Activated CD4-positive, alpha-beta T cell treated with anti-CD3 and anti-CD28 coated beads, Interleukin-10, Interleukin-2, amounts not matched to agents 100 ng/mL and 50 ng/mL, durations not matched to agents 16 hours and 8 hours (primary cell): Measurements from ENCODE around the gene FYN.
"Not testable (repeated sequence)": the region's sequence is repeated elsewhere in the genome, so short reads cannot be mapped to it uniquely, and the experiment has no call there.

Experiments
- DNase-seq: peaks from one replicate; pipeline ENCODE4 v3.0.0-alpha.2; 2020

FYN gene

GRCh38 chr6:111873178-111874024 lies at the start of gene FYN:
TSS of gene FYN (minus strand) at chr6:111873452. CDS start at chr6:111720051, 153,401 bp downstream.
- peak; percentile 99 for DNase-seq

GRCh38 chr6:111922454-111923297 lies 49.4 kb upstream of the FYN start:
- peak; percentile 30 for DNase-seq

GRCh38 chr6:111921103-111921502 lies 47.9 kb upstream of the FYN start:
- no peak for DNase-seq

- DNase-seq = no peak
Measured at GRCh38 chr6:111920578-111920977, 47.3 kb upstream of the FYN start.

- DNase-seq = peak; percentile 10
Measured at GRCh38 chr6:111918825-111919224, 45.6 kb upstream of the FYN start.

- no peak for DNase-seq
Measured at GRCh38 chr6:111916747-111917146, 43.5 kb upstream of the FYN start.

GRCh38 chr6:111914617-111915016 lies 41.4 kb upstream of the FYN start:
- no peak for DNase-seq

- peak; percentile 34 for DNase-seq
Measured at GRCh38 chr6:111912904-111913303, 39.7 kb upstream of the FYN start.

- peak; percentile 11 for DNase-seq
Measured at GRCh38 chr6:111911428-111911827, 38.2 kb upstream of the FYN start.

GRCh38 chr6:111909238-111909637 lies 36.0 kb upstream of the FYN start:
- no peak for DNase-seq

GRCh38 chr6:111908365-111908764 lies 35.1 kb upstream of the FYN start:
- not testable (repeated sequence) for DNase-seq

- DNase-seq = no peak
Measured at GRCh38 chr6:111900735-111901134, 27.5 kb upstream of the FYN start.

- DNase-seq = no peak
Measured at GRCh38 chr6:111899531-111899930, 26.3 kb upstream of the FYN start.

- no peak for DNase-seq
Measured at GRCh38 chr6:111898452-111898851, 25.2 kb upstream of the FYN start.

- DNase-seq = no peak
Measured at GRCh38 chr6:111894951-111895350, 21.7 kb upstream of the FYN start.

GRCh38 chr6:111894272-111894671 lies 21.0 kb upstream of the FYN start:
- DNase-seq = no peak

GRCh38 chr6:111892431-111892830 lies 19.2 kb upstream of the FYN start:
- no peak for DNase-seq

- no peak for DNase-seq
Measured at GRCh38 chr6:111890988-111891387, 17.7 kb upstream of the FYN start.

GRCh38 chr6:111888928-111889695 lies 15.9 kb upstream of the FYN start:
- no peak for DNase-seq

- not testable (repeated sequence) for DNase-seq
Measured at GRCh38 chr6:111886793-111887192, 13.5 kb upstream of the FYN start.

GRCh38 chr6:111885373-111886027 lies 12.2 kb upstream of the FYN start:
- DNase-seq = no peak

- no peak for DNase-seq
Measured at GRCh38 chr6:111884068-111884467, 10.8 kb upstream of the FYN start.
